Parathyroid adenoma (tissue), 2 donors: ENCODE data around the gene RGS6.

Experiments used
- H2AFZ ChIP-seq: fragments of 300-600 bp; sonication (generic); one replicate; pipeline ENCODE4 v1.7.0; 2017; ENCODE audit warnings: antibody characterized with exemption, mild to moderate bottlenecking
- H3K27ac ChIP-seq: fragments of 300-600 bp; sonication (generic); one replicate; pipeline ENCODE4 v1.7.0; 2017
- H3K27me3 ChIP-seq: fragments of 300-600 bp; sonication (generic); one replicate; pipeline ENCODE4 v1.7.0; 2017; ENCODE audit warnings: low read length; ENCODE audit not compliant: control insufficient read depth, insufficient read depth
- H3K36me3 ChIP-seq: fragments of 300-600 bp; sonication (generic); one replicate; pipeline ENCODE4 v1.7.0; 2017; ENCODE audit warnings: low read length; ENCODE audit not compliant: control insufficient read depth, insufficient read depth
- H3K4me1 ChIP-seq: fragments of 300-600 bp; sonication (generic); one replicate; pipeline ENCODE4 v1.7.0; 2017; ENCODE audit warnings: control low read depth
- H3K4me2 ChIP-seq: fragments of 300-600 bp; sonication (generic); one replicate; pipeline ENCODE4 v1.7.0; 2017; ENCODE audit warnings: low read length
- H3K4me3 ChIP-seq: fragments of 300-600 bp; sonication (generic); one replicate; pipeline ENCODE4 v1.7.0; 2017; ENCODE audit warnings: low read depth, low read length
- H3K79me2 ChIP-seq: fragments of 300-600 bp; sonication (generic); one replicate; pipeline ENCODE4 v1.7.0; 2017; ENCODE audit warnings: control low read depth
- H3K9ac ChIP-seq: fragments of 300-600 bp; sonication (generic); one replicate; pipeline ENCODE4 v1.7.0; 2017; ENCODE audit warnings: mild to moderate bottlenecking
- H3K9me3 ChIP-seq: fragments of 300-600 bp; sonication (generic); one replicate; pipeline ENCODE4 v1.7.0; 2017; ENCODE audit warnings: low read length; ENCODE audit not compliant: control insufficient read depth
- CTCF ChIP-seq: fragments of 300-600 bp; sonication (generic); IDR thresholded peaks from one replicate; pipeline ENCODE4 v1.7.0; 2017; ENCODE audit warnings: antibody characterized with exemption, mild to moderate bottlenecking
- donor health status: primary hyperparathyroidism.

Gene RGS6

GRCh38 chr14:71943695-71944018, 11.4 kb downstream of the RGS6 start:
- H3K9ac ChIP-seq = no peak overlapping the region
- no peak overlapping the region for H3K27ac ChIP-seq
- no peak for TF ChIP-seq CTCF
- H3K36me3 ChIP-seq = no peaks in the 10 kb centered on the region
- no peak overlapping the region for H2AFZ ChIP-seq
- H3K27me3 ChIP-seq = no peaks in the 10 kb centered on the region
- no peak overlapping the region for H3K4me3 ChIP-seq
- no peaks in the 10 kb centered on the region for H3K9me3 ChIP-seq
- no peaks in the 10 kb centered on the region for H3K79me2 ChIP-seq
- H3K4me2 ChIP-seq = no peak overlapping the region
- no peaks in the 10 kb centered on the region for H3K4me1 ChIP-seq

- Histone ChIP-seq H2AFZ (no peak overlapping the region), H3K4me2 (no peak overlapping the region), H3K9me3 (no peaks in the 10 kb centered on the region), H3K4me1 (no peaks in the 10 kb centered on the region), H3K9ac (no peak overlapping the region), H3K27me3 (no peaks in the 10 kb centered on the region), H3K4me3 (no peak overlapping the region), H3K27ac (no peak overlapping the region), H3K36me3 (no peaks in the 10 kb centered on the region), H3K79me2 (no peaks in the 10 kb centered on the region)
- no peak for TF ChIP-seq CTCF
These were observed 15.8 kb downstream of the RGS6 start for GRCh38 chr14:71947947-71948500.

- H3K27ac ChIP-seq = no peak overlapping the region
- no peak for TF ChIP-seq CTCF
- no peak overlapping the region for H3K9ac ChIP-seq
- no peaks in the 10 kb centered on the region for H3K27me3 ChIP-seq
- H3K36me3 ChIP-seq = no peaks in the 10 kb centered on the region
- no peaks in the 10 kb centered on the region for H3K9me3 ChIP-seq
- no peak overlapping the region for H3K4me3 ChIP-seq
- H3K4me1 ChIP-seq = no peaks in the 10 kb centered on the region
- H3K79me2 ChIP-seq = no peaks in the 10 kb centered on the region
- H2AFZ ChIP-seq = no peak overlapping the region
- H3K4me2 ChIP-seq = no peak overlapping the region
These were observed 20.4 kb downstream of the RGS6 start for GRCh38 chr14:71952381-71953363.

- no peaks in the 10 kb centered on the region for H3K4me1 ChIP-seq
- no peaks in the 10 kb centered on the region for H3K9me3 ChIP-seq
These were observed 24.8 kb downstream of the RGS6 start for GRCh38 chr14:71956920-71957563.

More at GRCh38 chr14:71956920-71957563, 24.8 kb downstream of the RGS6 start:
- Histone ChIP-seq H3K36me3 (no peaks in the 10 kb centered on the region), H3K27me3 (no peaks in the 10 kb centered on the region), H3K79me2 (no peaks in the 10 kb centered on the region), H3K4me2 (no peak overlapping the region), H3K27ac (no peak overlapping the region), H3K9ac (no peak overlapping the region), H3K4me3 (no peak overlapping the region), H2AFZ (no peak overlapping the region)
- TF ChIP-seq CTCF = no peak
